HG03558 (cell line): ENCODE results near the gene LCLAT1.
"Not testable (repeated sequence)": the region's sequence is repeated elsewhere in the genome, so short reads cannot be mapped to it uniquely, and the experiment has no call there.

Experiments used
- ATAC-seq: cut with Tn5 transposase; IDR thresholded peaks from one replicate; pipeline ENCODE4 v1.9.1; 2021; ENCODE audit warnings: moderate number of reproducible peaks; ENCODE audit not compliant: unreplicated experiment; ENCODE audit errors: extremely low read depth

Gene LCLAT1

GRCh38 chr2:30481323-30481800 lies 34.3 kb downstream of the LCLAT1 start:
- ATAC-seq, result no peak

- no peak for ATAC-seq
These were observed 35.0 kb downstream of the LCLAT1 start for GRCh38 chr2:30482011-30482410.

- ATAC-seq, result no peak
These were observed 37.1 kb downstream of the LCLAT1 start for GRCh38 chr2:30484145-30484544.

- ATAC-seq, result no peak
These were observed 37.9 kb downstream of the LCLAT1 start for GRCh38 chr2:30484995-30485394.

GRCh38 chr2:30486655-30487054 lies 39.6 kb downstream of the LCLAT1 start:
- no peak for ATAC-seq

GRCh38 chr2:30487603-30488002 lies 40.6 kb downstream of the LCLAT1 start:
- ATAC-seq, result no peak

GRCh38 chr2:30488012-30488659 lies 41.1 kb downstream of the LCLAT1 start:
- no peak for ATAC-seq

- ATAC-seq, result no peak
These were observed 44.2 kb downstream of the LCLAT1 start for GRCh38 chr2:30491225-30491624.

GRCh38 chr2:30492185-30492584 lies 45.1 kb downstream of the LCLAT1 start:
- no peak for ATAC-seq

GRCh38 chr2:30492619-30493018 lies 45.6 kb downstream of the LCLAT1 start:
- no peak for ATAC-seq

GRCh38 chr2:30493440-30493839 lies 46.4 kb downstream of the LCLAT1 start:
- ATAC-seq, result no peak

GRCh38 chr2:30495896-30496295 lies 48.9 kb downstream of the LCLAT1 start:
- not testable (repeated sequence) for ATAC-seq

GRCh38 chr2:30499681-30500080 lies 52.6 kb downstream of the LCLAT1 start:
- no peak for ATAC-seq

- no peak for ATAC-seq
These were observed 53.7 kb downstream of the LCLAT1 start for GRCh38 chr2:30500699-30501098.

- no peak for ATAC-seq
These were observed 55.3 kb downstream of the LCLAT1 start for GRCh38 chr2:30502310-30502709.

GRCh38 chr2:30503007-30503694 lies 56.1 kb downstream of the LCLAT1 start:
- ATAC-seq, result no peak

GRCh38 chr2:30503695-30504052 lies 56.6 kb downstream of the LCLAT1 start:
- ATAC-seq, result no peak

- ATAC-seq, result no peak
These were observed 57.7 kb downstream of the LCLAT1 start for GRCh38 chr2:30504731-30505130.

- no peak for ATAC-seq
These were observed 58.6 kb downstream of the LCLAT1 start for GRCh38 chr2:30505500-30506180.

- ATAC-seq, result not testable (repeated sequence)
These were observed 60.4 kb downstream of the LCLAT1 start for GRCh38 chr2:30507460-30507859.

GRCh38 chr2:30509716-30510115 lies 62.7 kb downstream of the LCLAT1 start:
- ATAC-seq, result no peak
